Liver (tissue), 9 donors: Measurements from ENCODE around the gene ALG13. TPM values are rescaled to one million over a fixed set of nuclear protein-coding genes. Genes with fewer than 3 reads are reported as not detected.

Experiments
- DNase-seq: peaks from one replicate; pipeline ENCODE4 v3.0.0-alpha.2; 2017; ENCODE audit warnings: low spot score
- H3K27ac ChIP-seq, 2 donors: one replicate each; pipeline ENCODE4 v1.7.0; 2013; ENCODE audit warnings: inconsistent platforms in 2 of 2, low read length in 2 of 2, control low read depth in 1 of 2, low read depth in 1 of 2, mild to moderate bottlenecking in 1 of 2
- H3K27me3 ChIP-seq, 4 donors: one replicate each; pipeline versions ENCODE4 v1.6.1 to v1.7.0; 2013; ENCODE audit warnings: low read length in 3 of 4, inconsistent platforms in 1 of 4, mild to moderate bottlenecking in 1 of 4, moderate library complexity in 1 of 4; ENCODE audit not compliant: control insufficient read depth in 4 of 4, insufficient read depth in 4 of 4
- H3K36me3 ChIP-seq, 4 donors: one replicate each; pipeline versions ENCODE4 v1.6.1 to v1.7.0; 2013; ENCODE audit warnings: low read length in 3 of 4, mild to moderate bottlenecking in 3 of 4, low read depth in 1 of 4, moderate library complexity in 1 of 4; ENCODE audit not compliant: control insufficient read depth in 4 of 4, insufficient read depth in 3 of 4
- H3K4me1 ChIP-seq, 4 donors: one replicate each; pipeline versions ENCODE4 v1.6.1 to v1.7.0; 2013; ENCODE audit warnings: low read length in 3 of 4, mild to moderate bottlenecking in 3 of 4, moderate library complexity in 1 of 4; ENCODE audit not compliant: control insufficient read depth in 4 of 4, insufficient read depth in 4 of 4
- H3K4me3 ChIP-seq, 3 donors: one replicate each; pipeline versions ENCODE4 v1.6.1 to v1.7.0; 2013; ENCODE audit warnings: low read length in 3 of 3, control low read depth in 1 of 3, low read depth in 1 of 3, mild to moderate bottlenecking in 1 of 3
- H3K9ac ChIP-seq, 2 donors: one replicate each; pipeline ENCODE4 v1.7.0; 2013; ENCODE audit warnings: low read length in 2 of 2, mild to moderate bottlenecking in 2 of 2, moderate library complexity in 2 of 2, control low read depth in 1 of 2, low read depth in 1 of 2
- H3K9me3 ChIP-seq, 4 donors: one replicate each; pipeline versions ENCODE4 v1.6.1 to v1.7.0; 2013; ENCODE audit warnings: low read length in 3 of 4; ENCODE audit not compliant: control insufficient read depth in 4 of 4
- EGR1 ChIP-seq, 2 donors: IDR thresholded peaks; 2 replicates each; pipeline ENCODE4 v1.6.1; 2016 to 2018; ENCODE audit warnings: antibody characterized with exemption in 2 of 2, low read depth in 2 of 2
- FOXA1 ChIP-seq: IDR thresholded peaks from 2 replicates; pipeline ENCODE4 v1.6.1; 2016; ENCODE audit warnings: antibody characterized with exemption
- FOXA2 ChIP-seq: IDR thresholded peaks from 2 replicates; pipeline ENCODE4 v1.6.1; 2016; ENCODE audit warnings: antibody characterized with exemption
- GABPA ChIP-seq, 2 donors: IDR thresholded peaks in 1 of 2; conservative IDR thresholded peaks in 1 of 2; 2 replicates each; pipeline ENCODE4 v1.6.1; 2016; ENCODE audit warnings: antibody characterized with exemption in 2 of 2, mild to moderate bottlenecking in 1 of 2, moderate library complexity in 1 of 2
- HNF4A ChIP-seq, 2 donors: conservative IDR thresholded peaks; 2 replicates each; pipeline ENCODE4 v1.6.1; 2016; ENCODE audit warnings: antibody characterized with exemption in 2 of 2, mild to moderate bottlenecking in 2 of 2
- HNF4G ChIP-seq: IDR thresholded peaks from 2 replicates; pipeline ENCODE4 v1.6.1; 2016; ENCODE audit warnings: antibody characterized with exemption
- JUND ChIP-seq, 2 donors: IDR thresholded peaks; 2 replicates each; pipeline ENCODE4 v1.6.1; 2016; ENCODE audit warnings: antibody characterized with exemption in 2 of 2
- NR2F2 ChIP-seq: IDR thresholded peaks from 2 replicates; pipeline ENCODE4 v1.6.1; 2016; ENCODE audit warnings: antibody characterized with exemption
- RAD21 ChIP-seq, 2 donors: IDR thresholded peaks; 2 replicates each; pipeline ENCODE4 v1.6.1; 2016; ENCODE audit warnings: antibody characterized with exemption in 2 of 2, mild to moderate bottlenecking in 2 of 2
- RXRA ChIP-seq, 2 donors: IDR thresholded peaks; 2 replicates each; pipeline ENCODE4 v1.6.1; 2017 to 2018; ENCODE audit warnings: antibody characterized with exemption in 2 of 2, mild to moderate bottlenecking in 1 of 2
- SP1 ChIP-seq: IDR thresholded peaks from 2 replicates; pipeline ENCODE4 v1.6.1; 2018; ENCODE audit warnings: antibody characterized with exemption, mild to moderate bottlenecking
- TAF1 ChIP-seq: conservative IDR thresholded peaks from 2 replicates; pipeline ENCODE4 v1.6.1; 2016; ENCODE audit warnings: antibody characterized with exemption, mild to moderate bottlenecking
- YY1 ChIP-seq: IDR thresholded peaks from 2 replicates; pipeline ENCODE4 v1.6.1; 2016; ENCODE audit warnings: antibody characterized with exemption, mild to moderate bottlenecking
- WGBS: extraction: QIAGEN DNeasy Blood & Tissue Kit; methylation state at CpG from one replicate; pipeline ENCODE4 v1.1.7; 2013; 5-methylcytosine and 5-hydroxymethylcytosine counted together
- polyA plus RNA-seq, 2 donors: library from polyadenylated mRNA; stranded (reverse) in 1 of 2; unstranded in 1 of 2; fragments of 200-250 nt in 1 of 2; fragments of >200 nt in 1 of 2; fragmentation: Nextera tagmentation in 1 of 2; extraction: Ambion mirVana in 1 of 2; gene quantifications; one replicate each; pipeline versions ENCODE4 v1.2.1 to v1.2.3, GENCODE V29; 2013 to 2015
- total RNA-seq, 2 donors: library from RNA; depleted of rRNA; stranded (reverse); fragments of >200 nt; gene quantifications; one replicate each; pipeline ENCODE4 v1.2.3, GENCODE V29; 2014
- TF ChIP-seq, protein P1 (sequence below): fragments of 150-350 bp; IDR thresholded peaks from 2 replicates; pipeline ENCODE4 v1.5.1; 2017; ENCODE audit warnings: improper control_type of control experiment, low read depth, low read length; ENCODE audit not compliant: missing input control
- TF ChIP-seq, protein P2 (sequence below): IDR thresholded peaks from 2 replicates; pipeline ENCODE4 v1.6.1; 2016; ENCODE audit warnings: antibody characterized with exemption
- TF ChIP-seq, protein P3 (sequence below): IDR thresholded peaks from 2 replicates; pipeline ENCODE4 v1.6.1; 2016; ENCODE audit warnings: antibody characterized with exemption
- TF ChIP-seq, protein P4 (sequence below): IDR thresholded peaks from 2 replicates; pipeline ENCODE4 v1.6.1; 2016; ENCODE audit warnings: antibody characterized with exemption, mild to moderate bottlenecking
- TF ChIP-seq, protein P5 (sequence below): IDR thresholded peaks from 2 replicates; pipeline ENCODE4 v1.6.1; 2016; ENCODE audit warnings: antibody characterized with exemption
- donor health status: healthy.
- donor health status: healthy.
- donor health status: healthy.
- donor health status: healthy.
- donor health status: healthy.

The ALG13 gene
- total and polyA plus RNA-seq, 4 donors = 21.1 to 37.1 (median 29.7) TPM

DNA sequence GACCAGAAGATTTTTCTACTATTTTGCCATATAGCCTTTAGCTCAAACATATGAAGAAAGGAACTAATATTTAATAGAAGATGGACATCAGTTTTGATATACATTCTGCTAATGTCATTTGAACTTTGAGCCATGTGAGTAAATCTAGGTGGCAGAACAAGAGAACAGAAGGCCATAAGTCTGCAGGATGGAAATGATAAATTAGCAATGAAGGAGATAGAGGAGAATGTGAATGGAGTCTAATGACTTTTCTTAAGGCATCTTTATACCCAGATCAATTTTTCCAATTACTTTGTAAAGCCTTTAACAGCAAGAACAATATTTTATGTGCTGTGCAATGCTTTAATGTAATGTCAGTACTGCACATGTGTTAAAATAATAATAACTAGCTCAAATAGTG, 30.1 kb upstream of the ALG13 start:
- DNase-seq = no peak
- H3K4me3 ChIP-seq = no peak overlapping the region
- H3K36me3 ChIP-seq = no peaks in the 10 kb centered on the region
- H3K27ac ChIP-seq = no peak overlapping the region
- no peak overlapping the region for H3K9ac ChIP-seq
- no peaks in the 10 kb centered on the region for H3K27me3 ChIP-seq
- TF ChIP-seq FOXA2 (no peak), YY1 (no peak), NR2F2 (no peak), HNF4G (no peak), SP1 (no peak)
- H3K9me3 ChIP-seq = no peaks in the 10 kb centered on the region
- H3K4me1 ChIP-seq = no peaks in the 10 kb centered on the region

DNA sequence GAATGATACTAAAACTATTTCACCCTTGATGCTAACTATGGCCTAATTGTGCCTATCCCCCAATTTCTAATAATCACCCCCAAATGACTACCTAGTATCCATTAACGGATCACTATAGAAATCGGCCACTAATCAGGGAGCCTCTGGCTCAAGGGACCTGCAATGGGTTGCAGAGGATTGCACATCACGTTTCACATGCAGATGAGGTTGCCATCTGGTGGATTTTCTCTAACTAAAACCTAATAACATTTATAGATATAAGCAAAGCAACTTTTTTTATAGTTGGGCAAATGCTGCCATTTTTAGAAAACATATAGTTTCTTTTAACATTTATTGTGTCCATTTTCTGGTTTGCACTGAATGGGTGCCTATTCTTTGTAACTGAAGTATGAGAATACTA, 28.3 kb upstream of the ALG13 start:
- H3K9me3 ChIP-seq = no peaks in the 10 kb centered on the region
- TF ChIP-seq FOXA1 (no peak), RAD21 (IDR thresholded peaks at IDR 0.05) (peak in 1 of 2 donors; percentile 30)
- 64% methylated on average over 3 of the region's 3 CpGs for WGBS
- no peak overlapping the region for H3K27ac ChIP-seq
- H3K4me3 ChIP-seq = no peak overlapping the region
- DNase-seq = no peak
- no peaks in the 10 kb centered on the region for H3K27me3 ChIP-seq
- H3K4me1 ChIP-seq = no peaks in the 10 kb centered on the region
- no peak overlapping the region for H3K9ac ChIP-seq
- no peaks in the 10 kb centered on the region for H3K36me3 ChIP-seq

DNA sequence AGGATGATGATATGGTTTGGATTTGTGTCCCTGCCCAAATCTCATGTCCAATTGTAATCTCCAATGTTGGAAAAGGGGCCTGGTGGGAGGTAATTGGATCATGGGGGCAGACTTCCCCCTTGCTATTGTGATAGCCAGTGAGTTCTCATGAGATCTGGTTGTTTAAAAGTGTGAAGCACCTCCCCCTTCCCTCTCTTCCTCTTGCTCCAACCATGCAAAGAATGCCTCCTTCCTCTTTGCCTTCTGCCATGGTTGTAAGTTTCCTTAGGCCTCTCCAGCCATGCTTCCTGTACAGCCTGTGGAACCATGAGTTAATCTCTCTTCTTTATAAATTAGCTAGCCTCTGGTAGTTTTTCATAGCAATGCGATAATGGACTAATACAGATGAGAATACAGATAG, 19.7 kb upstream of the ALG13 start:
- Histone ChIP-seq H3K4me3 (no peak overlapping the region), H3K27ac (no peak overlapping the region), H3K4me1 (no peaks in the 10 kb centered on the region), H3K9me3 (no peaks in the 10 kb centered on the region), H3K9ac (no peak overlapping the region), H3K36me3 (no peaks in the 10 kb centered on the region), H3K27me3 (no peaks in the 10 kb centered on the region)
- no peak for TF ChIP-seq YY1
- TF ChIP-seq FOXA2 = no peak
- no peak for TF ChIP-seq HNF4A (conservative IDR thresholded peaks at IDR 0.05)
- TF ChIP-seq SP1 = no peak
- no peak for TF ChIP-seq JUND (IDR thresholded peaks at IDR 0.05)
- TF ChIP-seq FOXA1 = no peak
- TF ChIP-seq, protein P1, sequence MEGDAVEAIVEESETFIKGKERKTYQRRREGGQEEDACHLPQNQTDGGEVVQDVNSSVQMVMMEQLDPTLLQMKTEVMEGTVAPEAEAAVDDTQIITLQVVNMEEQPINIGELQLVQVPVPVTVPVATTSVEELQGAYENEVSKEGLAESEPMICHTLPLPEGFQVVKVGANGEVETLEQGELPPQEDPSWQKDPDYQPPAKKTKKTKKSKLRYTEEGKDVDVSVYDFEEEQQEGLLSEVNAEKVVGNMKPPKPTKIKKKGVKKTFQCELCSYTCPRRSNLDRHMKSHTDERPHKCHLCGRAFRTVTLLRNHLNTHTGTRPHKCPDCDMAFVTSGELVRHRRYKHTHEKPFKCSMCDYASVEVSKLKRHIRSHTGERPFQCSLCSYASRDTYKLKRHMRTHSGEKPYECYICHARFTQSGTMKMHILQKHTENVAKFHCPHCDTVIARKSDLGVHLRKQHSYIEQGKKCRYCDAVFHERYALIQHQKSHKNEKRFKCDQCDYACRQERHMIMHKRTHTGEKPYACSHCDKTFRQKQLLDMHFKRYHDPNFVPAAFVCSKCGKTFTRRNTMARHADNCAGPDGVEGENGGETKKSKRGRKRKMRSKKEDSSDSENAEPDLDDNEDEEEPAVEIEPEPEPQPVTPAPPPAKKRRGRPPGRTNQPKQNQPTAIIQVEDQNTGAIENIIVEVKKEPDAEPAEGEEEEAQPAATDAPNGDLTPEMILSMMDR = no peak
- no peak for TF ChIP-seq EGR1 (IDR thresholded peaks at IDR 0.05; ENCODE audit: low read depth in 2 of 2)
- TF ChIP-seq RAD21 (IDR thresholded peaks at IDR 0.05) = no peak
- no peak for TF ChIP-seq HNF4G
- TF ChIP-seq, protein P2, sequence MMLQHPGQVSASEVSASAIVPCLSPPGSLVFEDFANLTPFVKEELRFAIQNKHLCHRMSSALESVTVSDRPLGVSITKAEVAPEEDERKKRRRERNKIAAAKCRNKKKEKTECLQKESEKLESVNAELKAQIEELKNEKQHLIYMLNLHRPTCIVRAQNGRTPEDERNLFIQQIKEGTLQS = no peak
- TF ChIP-seq, protein P3, sequence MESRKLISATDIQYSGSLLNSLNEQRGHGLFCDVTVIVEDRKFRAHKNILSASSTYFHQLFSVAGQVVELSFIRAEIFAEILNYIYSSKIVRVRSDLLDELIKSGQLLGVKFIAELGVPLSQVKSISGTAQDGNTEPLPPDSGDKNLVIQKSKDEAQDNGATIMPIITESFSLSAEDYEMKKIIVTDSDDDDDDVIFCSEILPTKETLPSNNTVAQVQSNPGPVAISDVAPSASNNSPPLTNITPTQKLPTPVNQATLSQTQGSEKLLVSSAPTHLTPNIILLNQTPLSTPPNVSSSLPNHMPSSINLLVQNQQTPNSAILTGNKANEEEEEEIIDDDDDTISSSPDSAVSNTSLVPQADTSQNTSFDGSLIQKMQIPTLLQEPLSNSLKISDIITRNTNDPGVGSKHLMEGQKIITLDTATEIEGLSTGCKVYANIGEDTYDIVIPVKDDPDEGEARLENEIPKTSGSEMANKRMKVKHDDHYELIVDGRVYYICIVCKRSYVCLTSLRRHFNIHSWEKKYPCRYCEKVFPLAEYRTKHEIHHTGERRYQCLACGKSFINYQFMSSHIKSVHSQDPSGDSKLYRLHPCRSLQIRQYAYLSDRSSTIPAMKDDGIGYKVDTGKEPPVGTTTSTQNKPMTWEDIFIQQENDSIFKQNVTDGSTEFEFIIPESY = no peak
- no peak for TF ChIP-seq TAF1
- TF ChIP-seq, protein P4, sequence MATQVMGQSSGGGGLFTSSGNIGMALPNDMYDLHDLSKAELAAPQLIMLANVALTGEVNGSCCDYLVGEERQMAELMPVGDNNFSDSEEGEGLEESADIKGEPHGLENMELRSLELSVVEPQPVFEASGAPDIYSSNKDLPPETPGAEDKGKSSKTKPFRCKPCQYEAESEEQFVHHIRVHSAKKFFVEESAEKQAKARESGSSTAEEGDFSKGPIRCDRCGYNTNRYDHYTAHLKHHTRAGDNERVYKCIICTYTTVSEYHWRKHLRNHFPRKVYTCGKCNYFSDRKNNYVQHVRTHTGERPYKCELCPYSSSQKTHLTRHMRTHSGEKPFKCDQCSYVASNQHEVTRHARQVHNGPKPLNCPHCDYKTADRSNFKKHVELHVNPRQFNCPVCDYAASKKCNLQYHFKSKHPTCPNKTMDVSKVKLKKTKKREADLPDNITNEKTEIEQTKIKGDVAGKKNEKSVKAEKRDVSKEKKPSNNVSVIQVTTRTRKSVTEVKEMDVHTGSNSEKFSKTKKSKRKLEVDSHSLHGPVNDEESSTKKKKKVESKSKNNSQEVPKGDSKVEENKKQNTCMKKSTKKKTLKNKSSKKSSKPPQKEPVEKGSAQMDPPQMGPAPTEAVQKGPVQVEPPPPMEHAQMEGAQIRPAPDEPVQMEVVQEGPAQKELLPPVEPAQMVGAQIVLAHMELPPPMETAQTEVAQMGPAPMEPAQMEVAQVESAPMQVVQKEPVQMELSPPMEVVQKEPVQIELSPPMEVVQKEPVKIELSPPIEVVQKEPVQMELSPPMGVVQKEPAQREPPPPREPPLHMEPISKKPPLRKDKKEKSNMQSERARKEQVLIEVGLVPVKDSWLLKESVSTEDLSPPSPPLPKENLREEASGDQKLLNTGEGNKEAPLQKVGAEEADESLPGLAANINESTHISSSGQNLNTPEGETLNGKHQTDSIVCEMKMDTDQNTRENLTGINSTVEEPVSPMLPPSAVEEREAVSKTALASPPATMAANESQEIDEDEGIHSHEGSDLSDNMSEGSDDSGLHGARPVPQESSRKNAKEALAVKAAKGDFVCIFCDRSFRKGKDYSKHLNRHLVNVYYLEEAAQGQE = no peak
- TF ChIP-seq, protein P5, sequence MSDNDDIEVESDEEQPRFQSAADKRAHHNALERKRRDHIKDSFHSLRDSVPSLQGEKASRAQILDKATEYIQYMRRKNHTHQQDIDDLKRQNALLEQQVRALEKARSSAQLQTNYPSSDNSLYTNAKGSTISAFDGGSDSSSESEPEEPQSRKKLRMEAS = no peak
- no peak for TF ChIP-seq GABPA (IDR thresholded peaks at IDR 0.05 in 1 of 2, conservative IDR thresholded peaks at IDR 0.05 in 1 of 2)
- no peak for TF ChIP-seq NR2F2
- no peak for TF ChIP-seq RXRA (IDR thresholded peaks at IDR 0.05)
- WGBS = 93% methylated on average over 1 of the region's 1 CpG
- DNase-seq = no peak
